Activated CD8-positive, alpha-beta memory T cell treated with anti-CD3 and anti-CD28 coated beads, Interleukin-2, amount 50 U/mL, for 24 hours (primary cell): ENCODE measurements around the gene RNF227.

Experiments used
- DNase-seq: peaks from one replicate; pipeline ENCODE4 v3.0.0-alpha.2; 2020; ENCODE audit errors: extremely low read depth

RNF227 gene

GRCh38 chr17:7930841-7931631 lies 14.9 kb upstream of the RNF227 start:
- no peak for DNase-seq

- DNase-seq, result no peak
Observed at GRCh38 chr17:7929158-7930023, 13.3 kb upstream of the RNF227 start, which contains the start of gene KCNAB3. KCNAB3 (minus strand) TSS chr17:7929856; CDS start chr17:7929435, 421 bp downstream.

GRCh38 chr17:7927596-7927995 lies 11.5 kb upstream of the RNF227 start:
- DNase-seq, result no peak

- DNase-seq, result peak; percentile 61
Observed at GRCh38 chr17:7922845-7923628, 6.9 kb upstream of the RNF227 start.

GRCh38 chr17:7922269-7922844 lies 6.3 kb upstream of the RNF227 start:
- no peak for DNase-seq

GRCh38 chr17:7916808-7917207 lies 719 bp upstream of the RNF227 start:
- DNase-seq, result no peak

GRCh38 chr17:7916385-7916682 lies 245 bp upstream of the RNF227 start:
- DNase-seq, result no peak

GRCh38 chr17:7915179-7915610 lies 894 bp downstream of the RNF227 start:
- no peak for DNase-seq

GRCh38 chr17:7912927-7913524 lies 3.1 kb downstream of the RNF227 start:
- no peak for DNase-seq

- DNase-seq, result no peak
Observed at GRCh38 chr17:7911116-7911515, 5.0 kb downstream of the RNF227 start.

GRCh38 chr17:7910711-7911110 lies 5.4 kb downstream of the RNF227 start:
- no peak for DNase-seq

- DNase-seq, result no peak
Observed at GRCh38 chr17:7910281-7910680, 5.8 kb downstream of the RNF227 start.

GRCh38 chr17:7909089-7909488 lies 7.0 kb downstream of the RNF227 start:
- DNase-seq, result no peak

- DNase-seq, result no peak
Observed at GRCh38 chr17:7903154-7904103, 12.7 kb downstream of the RNF227 start.

GRCh38 chr17:7897773-7898172 lies 18.3 kb downstream of the RNF227 start:
- no peak for DNase-seq

GRCh38 chr17:7897090-7897489 lies 19.0 kb downstream of the RNF227 start:
- no peak for DNase-seq

GRCh38 chr17:7894866-7895265 lies 21.2 kb downstream of the RNF227 start:
- no peak for DNase-seq

GRCh38 chr17:7894226-7894625 lies 21.9 kb downstream of the RNF227 start:
- no peak for DNase-seq

- DNase-seq, result no peak
Observed at GRCh38 chr17:7893187-7893880, 22.8 kb downstream of the RNF227 start.
